HG03469 (cell line): ENCODE measurements around the gene C9orf40.

ENCODE experiments used
- ATAC-seq: cut with Tn5 transposase; IDR thresholded peaks from one replicate; pipeline ENCODE4 v1.9.1; 2021; ENCODE audit warnings: mild to moderate bottlenecking, moderate library complexity, moderate number of reproducible peaks; ENCODE audit not compliant: unreplicated experiment

C9orf40 gene

GRCh38 chr9:74952201-74953151, at the start of gene C9orf40:
TSS of gene C9orf40 (minus strand) at chr9:74952912. CDS start at chr9:74952611, 301 bp downstream.
- peak; percentile 86 for ATAC-seq

- ATAC-seq, result peak; percentile 82
Measured at GRCh38 chr9:75001719-75002421, 49.2 kb upstream of the C9orf40 start.

- peak; percentile 50 for ATAC-seq
Measured at GRCh38 chr9:75000835-75001234, 48.1 kb upstream of the C9orf40 start.

- ATAC-seq, result no peak
Measured at GRCh38 chr9:74985041-74985440, 32.3 kb upstream of the C9orf40 start.

GRCh38 chr9:74983709-74984108, 31.0 kb upstream of the C9orf40 start:
- no peak for ATAC-seq

- no peak for ATAC-seq
Measured at GRCh38 chr9:74979844-74980243, 27.1 kb upstream of the C9orf40 start.

GRCh38 chr9:74977287-74977686, 24.6 kb upstream of the C9orf40 start:
- no peak for ATAC-seq

GRCh38 chr9:74975538-74975937, 22.8 kb upstream of the C9orf40 start:
- no peak for ATAC-seq

- ATAC-seq, result no peak
Measured at GRCh38 chr9:74974558-74974957, 21.8 kb upstream of the C9orf40 start.

GRCh38 chr9:74973714-74974113, 21.0 kb upstream of the C9orf40 start:
- no peak for ATAC-seq

GRCh38 chr9:74963056-74963455, 10.3 kb upstream of the C9orf40 start:
- no peak for ATAC-seq

- no peak for ATAC-seq
Measured at GRCh38 chr9:74961496-74961895, 8.8 kb upstream of the C9orf40 start.

GRCh38 chr9:74960561-74960960, 7.8 kb upstream of the C9orf40 start:
- no peak for ATAC-seq

GRCh38 chr9:74958587-74958986, 5.9 kb upstream of the C9orf40 start:
- peak; percentile 36 for ATAC-seq

- no peak for ATAC-seq
Measured at GRCh38 chr9:74953235-74953751, 581 bp upstream of the C9orf40 start.

- no peak for ATAC-seq
Measured at GRCh38 chr9:74951725-74952151, 974 bp downstream of the C9orf40 start.

- no peak for ATAC-seq
Measured at GRCh38 chr9:74951107-74951720, 1.5 kb downstream of the C9orf40 start.

- ATAC-seq, result no peak
Measured at GRCh38 chr9:74949859-74950855, 2.6 kb downstream of the C9orf40 start.

GRCh38 chr9:74948937-74949336, 3.8 kb downstream of the C9orf40 start:
- no peak for ATAC-seq

- no peak for ATAC-seq
Measured at GRCh38 chr9:74946686-74947085, 6.0 kb downstream of the C9orf40 start.
